ENCODE data around the gene FNBP1.

DNA sequence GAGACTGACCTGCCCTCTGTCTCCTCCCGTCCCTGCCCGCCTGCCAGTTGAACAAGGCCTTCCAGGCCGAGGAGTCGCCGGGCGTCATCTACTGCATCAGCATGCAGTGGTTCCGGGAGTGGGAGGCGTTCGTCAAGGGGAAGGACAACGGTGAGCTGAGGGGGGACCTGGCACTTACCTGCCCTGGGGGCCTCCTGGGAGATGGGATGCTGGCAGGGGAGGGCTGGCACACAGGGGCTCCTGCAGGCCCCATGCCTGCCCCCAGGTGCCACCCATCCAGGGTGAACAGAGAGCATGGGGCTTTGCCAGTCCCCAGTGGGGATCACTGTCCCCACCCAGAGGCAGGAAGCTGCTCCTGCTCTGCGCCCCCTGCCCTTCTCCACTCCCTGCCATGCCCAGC, 164.7 kb downstream of the FNBP1 start:
- TF ChIP-seq, protein P1, sequence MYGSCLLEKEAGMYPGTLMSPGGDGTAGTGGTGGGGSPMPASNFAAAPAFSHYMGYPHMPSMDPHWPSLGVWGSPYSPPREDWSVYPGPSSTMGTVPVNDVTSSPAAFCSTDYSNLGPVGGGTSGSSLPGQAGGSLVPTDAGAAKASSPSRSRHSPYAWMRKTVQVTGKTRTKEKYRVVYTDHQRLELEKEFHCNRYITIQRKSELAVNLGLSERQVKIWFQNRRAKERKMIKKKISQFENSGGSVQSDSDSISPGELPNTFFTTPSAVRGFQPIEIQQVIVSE (CRISPR knock-in tag; IDR thresholded peaks at IDR 0.05; ENCODE audit: borderline replicate concordance), result no peak
- TF ChIP-seq, protein P2, sequence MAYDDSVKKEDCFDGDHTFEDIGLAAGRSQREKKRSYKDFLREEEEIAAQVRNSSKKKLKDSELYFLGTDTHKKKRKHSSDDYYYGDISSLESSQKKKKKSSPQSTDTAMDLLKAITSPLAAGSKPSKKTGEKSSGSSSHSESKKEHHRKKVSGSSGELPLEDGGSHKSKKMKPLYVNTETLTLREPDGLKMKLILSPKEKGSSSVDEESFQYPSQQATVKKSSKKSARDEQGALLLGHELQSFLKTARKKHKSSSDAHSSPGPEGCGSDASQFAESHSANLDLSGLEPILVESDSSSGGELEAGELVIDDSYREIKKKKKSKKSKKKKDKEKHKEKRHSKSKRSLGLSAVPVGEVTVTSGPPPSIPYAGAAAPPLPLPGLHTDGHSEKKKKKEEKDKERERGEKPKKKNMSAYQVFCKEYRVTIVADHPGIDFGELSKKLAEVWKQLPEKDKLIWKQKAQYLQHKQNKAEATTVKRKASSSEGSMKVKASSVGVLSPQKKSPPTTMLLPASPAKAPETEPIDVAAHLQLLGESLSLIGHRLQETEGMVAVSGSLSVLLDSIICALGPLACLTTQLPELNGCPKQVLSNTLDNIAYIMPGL (CRISPR knock-in tag; IDR thresholded peaks at IDR 0.05), result no peak
- no peak for TF ChIP-seq ZNF671 (CRISPR knock-in tag; IDR thresholded peaks at IDR 0.05)
